HepG2 (cell line): ENCODE data around the gene CAD. TPM values are rescaled to one million over a fixed set of nuclear protein-coding genes. Genes with fewer than 3 reads are reported as not detected.

ENCODE experiments used
- BRD4 ChIP-seq: sonication (generic); formaldehyde crosslinking; IDR thresholded peaks from 2 replicates; pipeline ENCODE4 v1.4.0; 2020; ENCODE audit warnings: missing genetic modification reagents
- CEBPB ChIP-seq: IDR thresholded peaks from 2 replicates; pipeline ENCODE4 v1.6.1; 2011; ENCODE audit warnings: low read depth, low read length, improper control_type of control experiment, borderline replicate concordance
- HOXD1 ChIP-seq: sonication (generic); formaldehyde crosslinking; IDR thresholded peaks from 2 replicates; pipeline ENCODE4 v1.5.0; 2020; ENCODE audit warnings: missing genetic modification reagents
- KLF16 ChIP-seq, 2 experiments: sonication (generic) in 1 of 2; formaldehyde crosslinking in 1 of 2; IDR thresholded peaks; 2 replicates each; pipeline versions ENCODE4 v1.6.1 to v1.8.0; 2016 to 2023; ENCODE audit warnings: missing genetic modification reagents in 2 of 2, missing compliant biosample characterization in 1 of 2
- NCOR1 ChIP-seq: fragments of 200-600 bp; sonication (generic); IDR thresholded peaks from 2 replicates; pipeline ENCODE4 v1.7.0; 2017; ENCODE audit warnings: antibody characterized with exemption, low read length, borderline replicate concordance
- PHF8 ChIP-seq: sonication (generic); formaldehyde crosslinking; IDR thresholded peaks from 2 replicates; pipeline ENCODE4 v1.5.0; 2020; ENCODE audit warnings: missing genetic modification reagents
- TBL1XR1 ChIP-seq: fragments of 150-350 bp; IDR thresholded peaks from 2 replicates; pipeline ENCODE4 v1.6.1; 2014; ENCODE audit warnings: borderline replicate concordance, low read length; ENCODE audit not compliant: partially characterized antibody
- TMF1 ChIP-seq: sonication (generic); formaldehyde crosslinking; IDR thresholded peaks from 2 replicates; pipeline ENCODE4 v1.8.1; 2022; ENCODE audit warnings: low read depth, missing genetic modification reagents
- ZNF224 ChIP-seq: sonication (generic); formaldehyde crosslinking; IDR thresholded peaks from 2 replicates; pipeline ENCODE4 v1.5.0; 2020; ENCODE audit warnings: mild to moderate bottlenecking, missing genetic modification reagents
- ZNF292 ChIP-seq: sonication (generic); formaldehyde crosslinking; IDR thresholded peaks from 2 replicates; pipeline ENCODE4 v1.8.1; 2022; ENCODE audit warnings: mild to moderate bottlenecking, low read depth, missing genetic modification reagents, borderline replicate concordance
- ZNF747 ChIP-seq: sonication (generic); formaldehyde crosslinking; IDR thresholded peaks from 2 replicates; pipeline ENCODE4 v1.8.1; 2023; ENCODE audit warnings: missing genetic modification reagents, mild to moderate bottlenecking, borderline replicate concordance
- ZNF816 ChIP-seq: sonication (generic); formaldehyde crosslinking; IDR thresholded peaks from 2 replicates; pipeline ENCODE4 v1.8.0; 2022; ENCODE audit warnings: missing genetic modification reagents, mild to moderate bottlenecking, borderline replicate concordance
- polyA plus RNA-seq, 8 experiments: library from polyadenylated mRNA; depleted of rRNA in 3 of 8; stranded (reverse) in 7 of 8; unstranded in 1 of 8; fragments of >200 nt; fragmentation: Illumina TruSeq in 4 of 8; extraction: Trizol in 4 of 8; gene quantifications; 2 replicates each; pipeline versions ENCODE4 v1.2.1 to v1.2.3, GENCODE V29; 2011 to 2016; ENCODE audit warnings: low read depth in 4 of 8, missing spikeins in 1 of 8, mixed read lengths in 1 of 8; ENCODE audit not compliant: insufficient read depth in 1 of 8
- total RNA-seq, 5 experiments: library from RNA; depleted of rRNA; stranded (reverse); fragments of >200 nt; fragmentation: Illumina TruSeq; extraction: Trizol; gene quantifications; 2 replicates each; pipeline ENCODE4 v1.2.3, GENCODE V29; 2016; ENCODE audit warnings: low read depth in 1 of 5
- TF ChIP-seq, protein P1 (sequence below): sonication (generic); formaldehyde crosslinking; IDR thresholded peaks from 2 replicates; pipeline ENCODE4 v1.4.0; 2020; ENCODE audit warnings: missing genetic modification reagents
- TF ChIP-seq, protein P2 (sequence below): IDR thresholded peaks from 2 replicates; pipeline ENCODE4 v1.6.1; 2016; ENCODE audit warnings: low read depth, missing genetic modification reagents, missing compliant biosample characterization
- TF ChIP-seq, protein P3 (sequence below): sonication (generic); formaldehyde crosslinking; IDR thresholded peaks from 2 replicates; pipeline ENCODE4 v1.8.1; 2022; ENCODE audit warnings: mild to moderate bottlenecking, missing genetic modification reagents

Gene CAD
- total and polyA plus RNA-seq, 2 of the 13 experiments (the other 11 are each of a cell fraction or from before 2014, with no cell fraction given), result 21.7 to 37.0 TPM

DNA sequence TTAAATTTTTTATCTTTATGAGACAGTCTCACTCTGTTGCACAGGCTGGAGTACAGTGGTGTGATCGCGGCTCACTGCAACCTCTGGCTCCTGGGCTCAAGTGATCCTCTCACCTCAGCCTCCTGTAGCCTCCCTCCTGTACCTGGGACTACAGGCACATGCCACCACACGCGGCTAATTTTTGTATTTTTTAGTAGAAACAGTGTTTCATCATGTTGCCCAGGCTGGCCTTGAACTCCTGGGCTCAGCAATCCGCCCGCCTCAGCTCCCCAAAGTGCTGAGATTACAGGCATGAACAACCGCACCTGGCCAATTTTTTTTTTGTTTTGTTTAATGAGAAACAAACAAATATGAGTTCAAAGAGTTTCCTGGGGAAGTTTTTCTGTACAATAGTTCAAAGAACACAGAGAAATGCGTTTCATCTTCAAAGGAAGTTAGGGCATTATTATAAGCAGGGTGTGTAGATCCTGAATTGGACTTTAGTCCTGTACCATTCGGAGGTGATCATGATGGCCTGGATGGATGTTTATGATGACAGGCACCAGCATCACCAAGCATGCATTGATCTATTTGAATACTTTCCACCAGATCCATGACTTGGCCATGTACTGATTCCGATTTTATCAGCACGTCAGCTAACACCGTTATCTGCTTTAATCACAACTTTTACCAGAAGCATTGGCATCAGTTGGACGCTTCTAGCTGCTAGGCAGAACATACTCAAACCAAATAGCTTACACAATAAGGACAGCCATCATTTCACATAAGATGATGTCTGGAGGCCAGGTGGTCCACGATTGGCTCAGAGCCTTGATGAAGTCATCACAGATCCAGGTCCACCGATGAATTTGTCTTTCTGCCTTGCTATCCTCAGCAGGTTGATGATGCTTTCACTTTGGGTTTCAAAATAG lies 39.5 kb upstream of the CAD start (continued):
- peak; percentile 20; the same call in 1 of the 2 replicates for TF ChIP-seq ZNF292 (CRISPR knock-in tag)
- TF ChIP-seq, protein P1, sequence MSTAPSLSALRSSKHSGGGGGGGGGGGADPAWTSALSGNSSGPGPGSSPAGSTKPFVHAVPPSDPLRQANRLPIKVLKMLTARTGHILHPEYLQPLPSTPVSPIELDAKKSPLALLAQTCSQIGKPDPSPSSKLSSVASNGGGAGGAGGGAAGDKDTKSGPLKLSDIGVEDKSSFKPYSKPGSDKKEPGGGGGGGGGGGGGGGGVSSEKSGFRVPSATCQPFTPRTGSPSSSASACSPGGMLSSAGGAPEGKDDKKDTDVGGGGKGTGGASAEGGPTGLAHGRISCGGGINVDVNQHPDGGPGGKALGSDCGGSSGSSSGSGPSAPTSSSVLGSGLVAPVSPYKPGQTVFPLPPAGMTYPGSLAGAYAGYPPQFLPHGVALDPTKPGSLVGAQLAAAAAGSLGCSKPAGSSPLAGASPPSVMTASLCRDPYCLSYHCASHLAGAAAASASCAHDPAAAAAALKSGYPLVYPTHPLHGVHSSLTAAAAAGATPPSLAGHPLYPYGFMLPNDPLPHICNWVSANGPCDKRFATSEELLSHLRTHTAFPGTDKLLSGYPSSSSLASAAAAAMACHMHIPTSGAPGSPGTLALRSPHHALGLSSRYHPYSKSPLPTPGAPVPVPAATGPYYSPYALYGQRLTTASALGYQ (CRISPR knock-in tag), result peak; percentile 98
- peak; percentile 86 for TF ChIP-seq CEBPB
- TF ChIP-seq, protein P2, sequence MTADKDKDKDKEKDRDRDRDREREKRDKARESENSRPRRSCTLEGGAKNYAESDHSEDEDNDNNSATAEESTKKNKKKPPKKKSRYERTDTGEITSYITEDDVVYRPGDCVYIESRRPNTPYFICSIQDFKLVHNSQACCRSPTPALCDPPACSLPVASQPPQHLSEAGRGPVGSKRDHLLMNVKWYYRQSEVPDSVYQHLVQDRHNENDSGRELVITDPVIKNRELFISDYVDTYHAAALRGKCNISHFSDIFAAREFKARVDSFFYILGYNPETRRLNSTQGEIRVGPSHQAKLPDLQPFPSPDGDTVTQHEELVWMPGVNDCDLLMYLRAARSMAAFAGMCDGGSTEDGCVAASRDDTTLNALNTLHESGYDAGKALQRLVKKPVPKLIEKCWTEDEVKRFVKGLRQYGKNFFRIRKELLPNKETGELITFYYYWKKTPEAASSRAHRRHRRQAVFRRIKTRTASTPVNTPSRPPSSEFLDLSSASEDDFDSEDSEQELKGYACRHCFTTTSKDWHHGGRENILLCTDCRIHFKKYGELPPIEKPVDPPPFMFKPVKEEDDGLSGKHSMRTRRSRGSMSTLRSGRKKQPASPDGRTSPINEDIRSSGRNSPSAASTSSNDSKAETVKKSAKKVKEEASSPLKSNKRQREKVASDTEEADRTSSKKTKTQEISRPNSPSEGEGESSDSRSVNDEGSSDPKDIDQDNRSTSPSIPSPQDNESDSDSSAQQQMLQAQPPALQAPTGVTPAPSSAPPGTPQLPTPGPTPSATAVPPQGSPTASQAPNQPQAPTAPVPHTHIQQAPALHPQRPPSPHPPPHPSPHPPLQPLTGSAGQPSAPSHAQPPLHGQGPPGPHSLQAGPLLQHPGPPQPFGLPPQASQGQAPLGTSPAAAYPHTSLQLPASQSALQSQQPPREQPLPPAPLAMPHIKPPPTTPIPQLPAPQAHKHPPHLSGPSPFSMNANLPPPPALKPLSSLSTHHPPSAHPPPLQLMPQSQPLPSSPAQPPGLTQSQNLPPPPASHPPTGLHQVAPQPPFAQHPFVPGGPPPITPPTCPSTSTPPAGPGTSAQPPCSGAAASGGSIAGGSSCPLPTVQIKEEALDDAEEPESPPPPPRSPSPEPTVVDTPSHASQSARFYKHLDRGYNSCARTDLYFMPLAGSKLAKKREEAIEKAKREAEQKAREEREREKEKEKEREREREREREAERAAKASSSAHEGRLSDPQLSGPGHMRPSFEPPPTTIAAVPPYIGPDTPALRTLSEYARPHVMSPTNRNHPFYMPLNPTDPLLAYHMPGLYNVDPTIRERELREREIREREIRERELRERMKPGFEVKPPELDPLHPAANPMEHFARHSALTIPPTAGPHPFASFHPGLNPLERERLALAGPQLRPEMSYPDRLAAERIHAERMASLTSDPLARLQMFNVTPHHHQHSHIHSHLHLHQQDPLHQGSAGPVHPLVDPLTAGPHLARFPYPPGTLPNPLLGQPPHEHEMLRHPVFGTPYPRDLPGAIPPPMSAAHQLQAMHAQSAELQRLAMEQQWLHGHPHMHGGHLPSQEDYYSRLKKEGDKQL (CRISPR knock-in tag), result peak; percentile 78
- TF ChIP-seq, protein P3, sequence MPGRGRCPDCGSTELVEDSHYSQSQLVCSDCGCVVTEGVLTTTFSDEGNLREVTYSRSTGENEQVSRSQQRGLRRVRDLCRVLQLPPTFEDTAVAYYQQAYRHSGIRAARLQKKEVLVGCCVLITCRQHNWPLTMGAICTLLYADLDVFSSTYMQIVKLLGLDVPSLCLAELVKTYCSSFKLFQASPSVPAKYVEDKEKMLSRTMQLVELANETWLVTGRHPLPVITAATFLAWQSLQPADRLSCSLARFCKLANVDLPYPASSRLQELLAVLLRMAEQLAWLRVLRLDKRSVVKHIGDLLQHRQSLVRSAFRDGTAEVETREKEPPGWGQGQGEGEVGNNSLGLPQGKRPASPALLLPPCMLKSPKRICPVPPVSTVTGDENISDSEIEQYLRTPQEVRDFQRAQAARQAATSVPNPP (CRISPR knock-in tag), result no peak
- no peak for TF ChIP-seq ZNF224 (CRISPR knock-in tag)
- TF ChIP-seq ZNF816, result peak; percentile 71; the same call in 1 of the 2 replicates
- TF ChIP-seq KLF16 (CRISPR knock-in tag; IDR thresholded peaks at IDR 0.05), result peak in 1 of 2 experiments; percentile 90; a peak in 2 of 4 replicates
- TF ChIP-seq PHF8 (CRISPR knock-in tag), result no peak
- TF ChIP-seq BRD4 (CRISPR knock-in tag), result peak; percentile 69
- TF ChIP-seq TMF1, result no peak
- TF ChIP-seq NCOR1, result peak; percentile 100
- TF ChIP-seq ZNF747 (CRISPR knock-in tag), result peak; percentile 78; the same call in 1 of the 2 replicates
- TF ChIP-seq HOXD1 (CRISPR knock-in tag), result peak; percentile 89; the same call in 1 of the 2 replicates
- TF ChIP-seq TBL1XR1, result peak; percentile 79
